Coronary artery (tissue), 2 donors: ENCODE measurements around the gene MRTFA.
"Not testable (repeated sequence)": the region's sequence is repeated elsewhere in the genome, so short reads cannot be mapped to it uniquely, and the experiment has no call there.

Source experiments
- DNase-seq: peaks from one replicate; pipeline ENCODE4 v3.0.0-alpha.2; 2017; ENCODE audit warnings: low spot score
- H3K27ac ChIP-seq, 2 donors: fragments of 200-600 bp; sonication (generic); one replicate each; pipeline ENCODE4 v1.5.1; 2016 to 2019
- H3K4me3 ChIP-seq: fragments of 200-600 bp; sonication (generic); 2 replicates; pipeline ENCODE4 v1.5.1; 2016; ENCODE audit warnings: mild to moderate bottlenecking, moderate library complexity
- TF ChIP-seq, protein P1 (sequence below): fragments of 200-600 bp; sonication (generic); IDR thresholded peaks from one replicate; pipeline ENCODE4 v1.5.1; 2019; ENCODE audit warnings: antibody characterized with exemption

Gene MRTFA

DNA sequence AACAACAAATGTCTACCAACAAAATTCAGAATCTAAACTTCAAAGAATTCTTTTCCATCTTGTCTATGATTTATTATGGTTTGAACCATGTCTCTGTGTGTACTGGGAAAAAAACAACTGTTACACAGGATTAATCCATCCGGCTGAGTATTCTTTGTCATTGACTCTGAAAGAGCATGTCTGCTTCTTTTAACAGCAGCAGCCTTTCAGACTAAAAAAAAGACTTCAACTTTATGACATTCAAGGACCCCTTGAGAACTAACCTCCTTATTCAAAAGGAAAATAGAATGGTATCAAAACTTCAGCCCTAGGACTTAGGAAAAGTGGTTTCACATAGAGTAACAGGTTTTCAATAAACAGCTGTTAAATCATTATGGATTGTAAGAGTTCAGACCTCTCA is 79.9 kb downstream of the MRTFA start:
- Histone ChIP-seq H3K4me3 (no peak overlapping the region), H3K27ac (no peak overlapping the region)
- TF ChIP-seq, protein P1, sequence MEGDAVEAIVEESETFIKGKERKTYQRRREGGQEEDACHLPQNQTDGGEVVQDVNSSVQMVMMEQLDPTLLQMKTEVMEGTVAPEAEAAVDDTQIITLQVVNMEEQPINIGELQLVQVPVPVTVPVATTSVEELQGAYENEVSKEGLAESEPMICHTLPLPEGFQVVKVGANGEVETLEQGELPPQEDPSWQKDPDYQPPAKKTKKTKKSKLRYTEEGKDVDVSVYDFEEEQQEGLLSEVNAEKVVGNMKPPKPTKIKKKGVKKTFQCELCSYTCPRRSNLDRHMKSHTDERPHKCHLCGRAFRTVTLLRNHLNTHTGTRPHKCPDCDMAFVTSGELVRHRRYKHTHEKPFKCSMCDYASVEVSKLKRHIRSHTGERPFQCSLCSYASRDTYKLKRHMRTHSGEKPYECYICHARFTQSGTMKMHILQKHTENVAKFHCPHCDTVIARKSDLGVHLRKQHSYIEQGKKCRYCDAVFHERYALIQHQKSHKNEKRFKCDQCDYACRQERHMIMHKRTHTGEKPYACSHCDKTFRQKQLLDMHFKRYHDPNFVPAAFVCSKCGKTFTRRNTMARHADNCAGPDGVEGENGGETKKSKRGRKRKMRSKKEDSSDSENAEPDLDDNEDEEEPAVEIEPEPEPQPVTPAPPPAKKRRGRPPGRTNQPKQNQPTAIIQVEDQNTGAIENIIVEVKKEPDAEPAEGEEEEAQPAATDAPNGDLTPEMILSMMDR = no peak
- no peak for DNase-seq

DNA sequence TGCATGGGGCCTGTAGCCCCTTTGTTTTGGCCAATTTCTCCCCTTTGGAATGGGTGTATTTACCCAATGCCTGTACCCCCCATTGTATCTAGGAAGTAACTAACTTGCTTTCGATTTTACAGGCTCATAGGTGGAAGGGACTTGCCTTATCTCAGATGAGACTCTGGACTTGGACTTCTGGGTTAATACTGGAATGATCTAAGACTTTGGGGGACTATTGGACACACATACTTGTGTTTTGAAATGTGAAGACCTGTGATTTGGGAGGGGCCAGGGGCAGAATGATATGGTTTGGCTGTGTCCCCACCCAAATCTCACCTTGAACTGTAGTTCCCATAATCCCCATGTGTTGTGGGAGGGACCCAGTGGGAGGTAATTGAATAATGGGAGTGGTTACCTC is 82.5 kb downstream of the MRTFA start:
- not testable (repeated sequence) for H3K27ac ChIP-seq, DNase-seq, H3K4me3 ChIP-seq

DNA sequence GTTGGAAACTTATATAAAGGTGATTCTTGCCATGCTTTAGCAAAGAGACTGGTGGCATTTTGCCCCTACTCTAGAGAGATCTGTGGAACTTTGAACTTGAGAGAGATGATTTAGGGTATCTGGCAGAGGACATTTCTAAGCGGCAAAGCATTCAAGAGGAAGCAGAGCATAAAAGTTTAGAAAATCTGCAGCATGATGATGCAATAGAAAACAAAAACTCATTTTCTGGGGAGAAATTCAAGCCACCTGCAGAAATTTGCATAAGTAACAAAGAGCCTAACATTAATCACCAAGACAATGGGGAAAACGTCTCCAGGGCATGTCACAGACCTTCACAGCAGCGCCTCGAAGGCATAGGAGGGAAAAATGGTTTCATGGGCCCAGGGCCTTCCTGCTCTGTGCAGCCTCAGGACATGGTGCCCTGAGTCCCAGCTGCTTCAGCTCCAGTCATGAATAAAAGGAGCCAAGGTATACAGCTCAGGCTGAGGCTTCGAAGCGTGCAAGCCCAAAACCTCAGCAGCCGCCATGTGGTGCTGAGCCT is 83.4 kb downstream of the MRTFA start:
- DNase-seq = no peak
- TF ChIP-seq, protein P1 = no peak
- H3K27ac ChIP-seq = no peak overlapping the region
- H3K4me3 ChIP-seq = no peak overlapping the region

DNA sequence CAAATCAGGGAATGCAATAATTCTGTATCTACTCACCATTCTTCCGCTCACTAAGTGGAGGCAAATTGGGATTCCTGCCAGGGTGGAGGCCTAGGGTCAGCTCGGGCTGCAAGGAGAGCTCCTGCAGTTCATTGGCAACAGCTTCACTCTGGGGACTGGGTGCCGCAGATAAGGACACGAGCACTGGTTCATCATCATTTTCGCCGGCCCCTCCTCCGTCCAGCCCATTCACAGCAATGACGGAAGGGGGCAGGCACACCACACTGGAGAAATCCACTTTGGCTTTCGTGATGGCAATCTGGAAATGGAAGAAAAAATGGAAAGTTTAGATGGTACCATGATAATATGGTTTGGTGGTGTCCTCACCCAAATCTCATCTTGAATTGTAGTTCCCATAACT is 84.4 kb downstream of the MRTFA start:
- no peak for DNase-seq
- TF ChIP-seq, protein P1 = no peak
- Histone ChIP-seq H3K27ac (no peak overlapping the region), H3K4me3 (no peak overlapping the region)

DNA sequence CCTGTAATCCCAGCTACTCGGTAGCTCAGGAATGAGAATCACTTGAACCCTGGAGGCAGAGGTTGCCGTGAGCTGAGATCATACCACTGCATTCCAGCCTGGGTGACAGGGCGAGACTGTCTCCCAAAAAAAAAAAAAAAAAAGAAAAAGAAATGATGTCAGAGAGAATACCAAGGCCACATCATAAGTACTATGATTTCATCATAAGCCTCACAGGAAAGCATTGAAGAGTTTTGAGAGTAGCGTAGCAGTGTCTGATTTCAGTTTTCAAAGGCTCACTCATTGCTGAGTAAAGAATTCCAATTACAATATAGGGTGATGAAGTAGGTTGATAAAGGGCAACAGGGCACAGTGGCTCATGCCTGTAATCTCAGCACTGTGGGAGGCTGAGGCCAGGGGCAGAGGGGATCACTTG is 88.8 kb downstream of the MRTFA start:
- TF ChIP-seq, protein P1 = no peak
- no peak overlapping the region for H3K27ac ChIP-seq
- no peak for DNase-seq
- H3K4me3 ChIP-seq = no peak overlapping the region

DNA sequence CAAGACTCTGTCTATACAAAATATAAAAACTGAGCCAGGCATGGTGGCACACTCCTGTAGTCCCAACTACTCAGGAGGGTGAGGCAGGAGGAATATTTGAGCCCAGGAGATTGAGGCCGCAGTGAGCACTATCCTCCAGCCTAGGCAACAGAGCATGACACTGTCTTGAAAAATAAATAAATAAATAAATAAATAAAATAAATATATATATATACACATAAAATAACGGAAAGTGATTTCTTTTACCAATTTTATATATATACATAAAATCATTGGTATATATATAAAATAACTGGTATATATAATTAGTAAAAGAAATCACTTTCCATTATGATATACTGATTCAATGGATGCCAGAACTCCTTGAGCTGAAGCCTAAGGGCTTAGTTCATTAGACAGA is 91.8 kb downstream of the MRTFA start:
- TF ChIP-seq, protein P1 = no peak
- Histone ChIP-seq H3K27ac (no peak overlapping the region), H3K4me3 (no peak overlapping the region)
- no peak for DNase-seq

DNA sequence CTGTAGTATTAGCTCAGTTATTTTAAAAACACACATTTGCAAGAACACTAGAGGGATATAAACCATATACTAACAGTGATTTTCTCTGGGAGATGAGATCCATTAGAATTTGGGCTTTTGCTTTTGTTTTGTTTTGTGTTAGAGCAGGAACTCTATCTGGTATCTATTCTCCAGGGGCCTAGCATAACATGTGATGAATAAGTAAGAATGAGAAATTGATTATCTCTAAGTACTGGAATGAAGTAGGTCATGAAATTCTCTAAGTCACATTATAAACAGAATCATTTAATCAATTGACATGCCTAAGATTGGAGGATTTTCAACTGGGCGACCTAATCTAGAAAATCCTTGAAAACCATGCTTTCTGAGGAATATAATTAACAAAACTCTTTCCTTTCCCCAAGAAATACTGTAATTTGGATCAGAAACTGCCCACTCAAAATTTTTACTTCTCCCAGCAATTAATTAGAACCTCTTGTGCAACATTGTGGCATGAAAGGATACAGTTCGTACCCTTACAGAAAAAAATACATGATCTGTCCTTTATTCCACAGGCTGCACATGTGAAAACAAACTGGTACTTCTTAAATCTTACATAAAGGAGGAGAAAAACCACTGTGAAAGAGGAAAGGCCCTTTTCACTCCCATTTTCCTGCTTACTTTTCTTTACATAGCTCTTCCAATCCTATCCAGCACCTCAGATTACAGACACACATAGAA is 93.5 kb downstream of the MRTFA start:
- DNase-seq = no peak
- no peak overlapping the region for H3K4me3 ChIP-seq
- H3K27ac ChIP-seq = no peak overlapping the region
- TF ChIP-seq, protein P1 = no peak
